ENCODE results near the gene STK38.
"Not testable (repeated sequence)": the region's sequence is repeated elsewhere in the genome, so short reads cannot be mapped to it uniquely, and the experiment has no call there.

The STK38 gene
- 159 to 250 reads per million in 2 donors for total RNA-seq

GRCh38 chr6:36546920-36547645, at the start of gene STK38:
TSS of gene STK38 (minus strand) at chr6:36547479. CDS start at chr6:36540202, 7,277 bp downstream.
- DNase-seq, result peak; percentile 86 to 93 (median 90)

GRCh38 chr6:36596356-36596755, 49.1 kb upstream of the STK38 start:
- peak in 1 of 5 experiments; percentile 21 for DNase-seq

GRCh38 chr6:36594816-36595643, 47.8 kb upstream of the STK38 start:
- peak in 1 of 5 experiments; percentile 60 for DNase-seq

- peak; percentile 87 to 99 (median 93) for DNase-seq
Measured at GRCh38 chr6:36594029-36594815, 46.9 kb upstream of the STK38 start, which contains the start of gene SRSF3. TSS of gene SRSF3 (plus strand) at chr6:36594362. CDS start at chr6:36596763, 2,401 bp downstream.

GRCh38 chr6:36593569-36594028, 46.3 kb upstream of the STK38 start:
- DNase-seq, result peak in 4 of 5 experiments; percentile 8 to 75 (median 34)

- DNase-seq, result peak in 1 of 5 experiments; percentile 42
Measured at GRCh38 chr6:36592221-36592655, 45.0 kb upstream of the STK38 start.

GRCh38 chr6:36590237-36590636, 43.0 kb upstream of the STK38 start:
- DNase-seq, result no peak

- DNase-seq, result not testable (repeated sequence)
Measured at GRCh38 chr6:36589025-36589400, 41.7 kb upstream of the STK38 start.

GRCh38 chr6:36586606-36587005, 39.3 kb upstream of the STK38 start:
- no peak for DNase-seq

- DNase-seq, result no peak
Measured at GRCh38 chr6:36581716-36582115, 34.4 kb upstream of the STK38 start.

- DNase-seq, result no peak
Measured at GRCh38 chr6:36580184-36580526, 32.9 kb upstream of the STK38 start.

- no peak for DNase-seq
Measured at GRCh38 chr6:36578431-36578830, 31.2 kb upstream of the STK38 start.

GRCh38 chr6:36578030-36578429, 30.8 kb upstream of the STK38 start:
- no peak for DNase-seq

- no peak for DNase-seq
Measured at GRCh38 chr6:36577301-36577700, 30.0 kb upstream of the STK38 start.

GRCh38 chr6:36576578-36576977, 29.3 kb upstream of the STK38 start:
- DNase-seq, result no peak

GRCh38 chr6:36574679-36575078, 27.4 kb upstream of the STK38 start:
- no peak for DNase-seq

GRCh38 chr6:36572353-36573311, 25.4 kb upstream of the STK38 start:
- DNase-seq, result not testable (repeated sequence)

GRCh38 chr6:36571122-36572043, 24.1 kb upstream of the STK38 start:
- DNase-seq, result no peak

- peak in 1 of 5 experiments; percentile 16 for DNase-seq
Measured at GRCh38 chr6:36570264-36570663, 23.0 kb upstream of the STK38 start.

- no peak for DNase-seq
Measured at GRCh38 chr6:36566418-36566905, 19.2 kb upstream of the STK38 start.

Data from T-helper 2 cell (primary cell).